ENCODE results near the gene BSPRY.

Gene BSPRY

DNA sequence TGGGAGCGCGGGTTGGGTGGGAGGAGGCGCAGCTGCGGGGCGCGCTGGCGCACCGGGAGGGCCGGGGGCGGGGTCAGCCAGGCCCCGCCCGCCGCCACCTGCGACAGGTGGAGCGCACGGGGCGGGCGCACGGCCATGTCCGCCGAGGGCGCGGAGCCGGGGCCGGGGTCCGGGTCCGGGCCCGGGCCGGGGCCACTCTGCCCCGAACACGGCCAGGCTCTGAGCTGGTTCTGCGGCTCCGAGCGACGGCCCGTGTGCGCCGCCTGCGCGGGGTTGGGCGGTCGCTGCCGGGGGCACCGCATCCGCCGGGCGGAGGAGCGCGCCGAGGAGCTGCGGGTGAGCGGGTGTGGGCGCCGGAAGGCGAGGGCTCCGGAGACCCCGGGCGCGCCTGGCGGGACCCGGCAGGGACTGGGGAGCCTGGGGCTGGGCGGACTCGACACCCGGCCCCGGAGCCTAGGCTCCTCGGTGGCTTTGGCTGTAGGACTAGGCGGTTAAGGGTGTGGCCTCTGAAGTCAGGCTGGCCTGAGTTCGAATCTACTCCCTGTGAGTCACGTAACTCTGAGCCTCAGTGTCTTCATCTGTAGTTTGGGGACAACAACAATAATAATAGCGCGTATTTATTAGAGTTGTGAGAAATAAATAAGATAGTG is at the start of gene BSPRY:
Gene BSPRY (plus strand): TSS at position 97 of the 650 bp plus-strand sequence. CDS start 39 bp downstream, at position 136.
- peak; percentile 71 for DNase-seq

DNA sequence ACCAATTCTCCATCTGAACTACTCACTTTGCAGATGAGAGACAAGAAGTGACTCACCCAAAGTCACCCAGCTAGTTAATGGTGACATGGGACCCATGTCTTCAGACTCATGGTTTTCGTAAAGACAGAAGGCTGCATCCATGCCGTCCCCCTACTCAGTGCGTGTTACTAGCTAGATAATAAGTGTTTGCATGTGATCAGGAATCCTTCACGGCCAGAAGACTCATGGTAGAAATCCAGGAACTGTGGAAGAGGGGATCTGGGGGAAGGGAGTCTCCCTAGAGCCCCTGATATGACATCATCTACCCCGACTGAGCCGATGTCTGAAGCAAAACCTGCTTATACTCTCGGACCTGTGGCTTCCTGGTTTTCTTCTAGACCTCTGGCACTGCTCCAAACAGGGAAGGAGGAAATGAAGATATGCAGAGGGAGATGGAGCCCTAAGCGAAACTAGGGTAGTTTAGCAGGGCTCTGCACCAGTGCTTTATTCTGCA is 49.5 kb upstream of the BSPRY start:
- DNase-seq, result peak; percentile 87

DNA sequence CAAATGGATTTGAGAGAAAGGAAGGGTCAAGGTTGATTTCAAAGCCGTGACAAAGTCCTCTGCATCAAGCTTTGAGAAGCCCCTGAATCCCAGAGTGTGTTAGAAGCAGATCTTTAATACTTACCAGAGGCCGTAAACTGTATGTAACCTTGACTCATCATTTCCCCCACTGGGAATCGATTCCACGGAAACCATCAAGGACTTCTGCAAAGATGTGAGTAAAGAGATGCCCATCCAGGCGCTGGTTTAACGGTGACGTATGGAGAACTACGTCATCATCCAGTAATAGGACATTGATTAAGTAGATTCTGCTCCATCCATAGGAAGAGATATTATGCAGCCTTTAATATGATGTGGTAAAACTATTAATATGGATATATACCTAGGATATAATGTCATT is 47.8 kb upstream of the BSPRY start:
- DNase-seq, result no peak

DNA sequence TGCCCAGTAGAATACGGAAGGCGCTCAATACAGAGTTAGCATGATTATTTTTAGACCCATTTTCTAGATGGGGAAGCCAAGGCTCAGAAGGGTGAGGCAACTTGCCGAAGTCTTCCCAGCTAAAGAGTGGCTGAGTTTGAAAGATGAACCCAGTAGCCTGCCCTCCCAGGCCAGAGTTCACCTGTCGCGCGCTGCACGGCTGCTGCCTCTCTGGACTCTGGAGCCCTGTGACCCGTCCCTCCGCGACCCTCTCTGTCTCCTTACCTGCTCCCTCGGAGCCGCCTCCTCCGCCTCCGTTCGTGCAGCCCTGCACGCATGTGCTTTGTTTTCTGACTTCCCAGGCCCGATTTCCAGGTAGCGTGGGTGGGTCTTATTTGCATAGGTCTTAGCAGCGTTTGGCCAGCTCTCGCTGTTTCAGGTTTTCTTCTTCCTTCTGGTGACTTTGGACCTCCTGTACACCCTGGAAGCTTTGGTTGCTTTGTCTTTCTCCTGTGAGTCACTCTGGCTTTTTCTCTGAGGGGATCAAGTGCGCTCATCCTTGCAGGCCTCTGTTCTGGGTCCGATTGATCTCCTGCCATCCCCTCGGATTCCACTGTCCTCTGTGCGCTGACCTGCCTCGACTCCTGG is 46.4 kb upstream of the BSPRY start, which contains the start of gene RNF183:
Gene RNF183 (minus strand): TSS at position 585 of the 627 bp plus-strand sequence. CDS start 5,192 bp downstream, outside the sequence.
- DNase-seq, result no peak

DNA sequence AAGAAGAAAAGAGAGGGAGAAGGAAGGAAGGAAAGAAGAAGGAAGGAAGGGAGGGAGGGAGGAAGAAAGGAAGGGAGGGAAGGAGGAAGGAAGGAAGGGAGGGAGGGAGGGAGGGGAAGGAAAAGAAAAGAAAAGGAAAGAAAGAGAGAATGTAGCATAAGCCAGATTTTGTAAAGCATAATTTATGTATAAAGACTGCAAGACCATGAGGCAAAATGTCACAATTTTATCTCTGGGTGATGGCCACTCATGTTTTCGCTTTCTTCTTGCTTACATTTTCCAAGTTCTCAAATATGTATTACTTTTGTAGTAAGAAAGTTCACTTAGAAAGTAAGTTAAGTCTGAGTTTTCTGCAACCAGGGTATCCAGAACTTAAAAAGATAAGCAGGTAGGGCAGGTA is 42.8 kb upstream of the BSPRY start:
- DNase-seq, result no peak

DNA sequence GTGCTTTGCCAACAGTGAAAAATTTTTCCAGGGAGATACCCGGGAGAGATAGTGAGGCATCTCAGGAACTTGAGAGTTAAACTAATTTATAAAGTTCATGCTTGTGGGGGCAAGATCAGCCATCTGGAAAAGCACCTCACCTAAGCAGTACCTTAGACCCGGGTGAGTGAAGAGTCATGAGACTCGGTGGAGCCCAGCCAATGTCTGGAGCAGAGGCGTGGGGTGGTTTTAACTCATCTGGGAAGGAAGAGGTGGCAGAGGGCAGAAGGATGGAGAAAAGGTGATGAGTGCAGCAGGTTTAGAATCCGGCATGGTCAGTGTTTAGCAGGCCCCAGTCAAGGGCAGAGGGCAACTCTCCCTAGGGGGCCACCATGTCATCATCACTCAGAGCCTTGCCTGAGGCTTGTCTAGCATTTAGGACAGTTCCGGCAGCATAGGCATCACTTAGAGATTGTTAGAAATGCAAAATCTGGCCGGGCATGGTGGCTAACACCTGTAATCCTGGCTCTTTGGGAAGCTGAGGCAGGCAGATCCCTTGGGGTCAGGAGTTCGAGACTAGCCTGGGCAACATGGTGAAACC is 41.9 kb upstream of the BSPRY start:
- no peak for DNase-seq

DNA sequence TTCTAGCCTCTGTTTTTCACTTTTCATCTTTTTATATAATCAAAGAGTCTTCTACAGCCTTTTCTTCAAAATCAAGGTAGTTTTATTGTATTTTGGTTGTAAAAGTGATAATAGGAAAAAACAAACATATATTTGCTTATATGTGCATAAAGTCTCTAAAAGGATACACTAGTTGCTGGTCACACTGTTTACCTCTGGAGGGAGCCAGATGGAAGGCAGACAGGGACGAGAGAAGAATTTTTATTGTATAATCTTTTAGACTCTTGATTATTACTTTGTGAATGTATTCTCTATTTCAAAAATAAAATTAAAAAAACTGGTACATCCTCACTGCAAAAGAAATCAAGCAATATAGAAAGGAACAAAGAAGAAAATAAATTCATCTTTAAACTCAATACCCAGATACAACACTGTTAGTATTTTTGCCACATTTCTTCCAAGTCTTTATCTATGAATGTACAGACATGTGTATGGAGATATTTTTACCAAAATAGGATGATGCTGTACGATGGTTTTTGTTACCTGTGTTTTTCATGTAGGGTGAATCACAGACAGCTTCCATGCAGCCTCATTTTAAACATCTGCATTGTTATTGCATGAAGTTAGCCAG is 40.0 kb upstream of the BSPRY start:
- DNase-seq, result peak; percentile 52

DNA sequence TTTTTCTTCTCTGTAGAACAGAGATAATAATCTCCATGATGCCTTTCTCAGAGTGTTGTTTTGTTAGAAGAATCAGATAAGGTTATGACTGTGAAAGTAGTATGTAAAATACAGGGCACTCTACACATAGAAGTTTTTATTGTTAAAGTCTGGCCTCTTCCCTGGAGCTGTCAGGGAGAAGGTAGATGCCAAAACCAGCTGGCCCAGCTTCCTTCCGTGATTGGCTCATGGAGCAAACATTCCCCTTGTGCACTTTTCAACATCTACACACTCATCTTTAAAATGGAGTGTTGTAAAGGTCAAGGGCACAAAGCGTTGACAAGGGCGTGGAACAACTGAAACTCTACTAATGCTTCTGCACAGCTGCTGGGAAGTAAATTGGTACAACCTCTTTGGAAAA is 38.8 kb upstream of the BSPRY start:
- no peak for DNase-seq

DNA sequence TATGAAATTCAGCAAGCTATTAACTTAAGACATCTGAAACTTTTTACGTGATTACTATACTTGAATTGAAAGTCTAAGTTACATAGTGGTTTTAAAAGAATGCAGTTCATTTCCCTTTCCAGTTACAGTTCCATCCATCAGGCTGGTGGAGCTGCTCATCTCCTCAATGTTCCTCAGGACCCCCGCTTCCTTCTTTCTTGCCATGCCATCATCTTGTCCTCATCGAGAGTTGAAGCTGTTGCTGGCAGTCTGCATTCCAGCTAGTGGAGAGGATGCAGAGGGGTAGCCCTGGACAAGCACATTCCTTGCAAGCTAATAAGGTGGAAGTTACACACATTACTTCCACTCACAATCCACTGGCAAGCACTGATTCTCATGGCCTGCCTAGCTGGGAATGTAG is 37.4 kb upstream of the BSPRY start:
- no peak for DNase-seq

DNA sequence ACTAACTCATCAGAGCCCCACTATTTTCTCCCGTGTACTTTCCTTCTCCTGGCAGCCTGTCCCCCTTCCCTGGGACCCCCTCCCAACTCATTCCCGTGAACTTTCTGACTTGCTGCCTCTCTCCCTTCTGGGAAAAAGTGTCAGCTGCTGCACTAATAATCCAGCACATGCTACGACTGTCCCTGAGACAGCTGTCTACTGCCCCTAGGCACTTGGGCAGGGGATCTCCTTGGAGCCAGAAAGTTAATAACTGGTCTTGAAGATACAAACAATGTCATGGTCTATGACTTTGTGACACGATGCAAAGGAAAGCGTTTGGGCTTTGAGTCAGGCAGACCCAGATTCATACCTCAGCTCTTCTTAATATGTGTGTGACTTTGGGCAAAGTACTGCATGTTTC is 36.1 kb upstream of the BSPRY start:
- no peak for DNase-seq

DNA sequence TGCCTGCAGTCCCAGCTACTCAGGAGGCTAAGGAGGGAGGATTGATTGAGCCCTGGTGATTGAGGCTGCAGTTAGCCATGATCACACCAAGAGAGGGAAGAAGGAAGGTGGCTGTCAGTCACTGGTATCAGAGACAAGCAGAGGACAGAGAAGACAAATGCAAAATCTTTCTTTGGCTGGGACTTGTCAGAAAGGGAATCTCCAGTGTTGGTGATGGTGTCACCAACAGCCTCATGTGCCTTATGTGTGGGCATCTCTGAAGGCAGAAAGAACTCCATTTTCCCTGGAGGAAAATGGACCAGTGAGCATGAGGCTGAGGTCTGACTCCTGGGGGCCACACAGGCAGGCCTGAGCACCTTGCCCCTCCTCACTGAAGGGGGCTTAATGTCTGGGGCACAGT is 34.1 kb upstream of the BSPRY start:
- DNase-seq, result no peak

DNA sequence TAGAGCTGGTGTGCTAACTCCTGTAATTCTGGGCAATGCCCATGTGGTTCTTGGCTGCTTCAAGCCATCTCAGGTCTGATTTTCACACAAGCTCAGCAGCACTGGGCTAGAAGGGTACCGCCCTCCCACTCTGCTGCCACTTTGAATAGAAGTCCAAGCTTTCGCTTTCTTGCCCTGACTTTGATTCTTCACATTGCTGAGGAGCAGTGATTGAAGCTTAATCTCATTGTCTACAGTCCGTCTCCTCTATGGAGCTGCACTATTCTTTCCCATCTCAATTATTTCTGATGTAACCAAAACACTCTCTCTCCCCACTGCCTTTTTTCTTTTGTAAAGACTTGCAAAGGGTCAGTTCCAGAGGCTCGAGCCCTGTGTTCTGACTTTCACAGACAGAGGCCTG is 33.3 kb upstream of the BSPRY start:
- no peak for DNase-seq

DNA sequence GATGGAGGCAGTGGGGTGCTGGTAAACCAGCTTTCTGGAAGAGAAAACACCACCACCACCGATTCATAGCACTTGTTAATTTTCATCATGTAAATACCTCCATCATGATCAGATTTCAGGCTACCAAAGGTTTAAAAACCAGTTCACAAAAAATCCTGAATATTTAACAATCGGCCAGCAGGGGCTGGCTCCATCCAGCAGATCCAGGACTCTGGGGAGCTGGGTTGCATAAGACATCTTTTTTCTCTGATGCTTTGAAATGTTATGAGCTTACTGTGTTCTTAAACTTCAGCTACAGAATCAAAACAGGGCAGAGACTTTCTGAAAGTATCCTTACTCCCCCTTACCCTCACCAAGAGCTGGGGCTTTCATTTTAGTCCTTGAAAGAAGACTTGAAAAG is 31.6 kb upstream of the BSPRY start:
- no peak for DNase-seq

DNA sequence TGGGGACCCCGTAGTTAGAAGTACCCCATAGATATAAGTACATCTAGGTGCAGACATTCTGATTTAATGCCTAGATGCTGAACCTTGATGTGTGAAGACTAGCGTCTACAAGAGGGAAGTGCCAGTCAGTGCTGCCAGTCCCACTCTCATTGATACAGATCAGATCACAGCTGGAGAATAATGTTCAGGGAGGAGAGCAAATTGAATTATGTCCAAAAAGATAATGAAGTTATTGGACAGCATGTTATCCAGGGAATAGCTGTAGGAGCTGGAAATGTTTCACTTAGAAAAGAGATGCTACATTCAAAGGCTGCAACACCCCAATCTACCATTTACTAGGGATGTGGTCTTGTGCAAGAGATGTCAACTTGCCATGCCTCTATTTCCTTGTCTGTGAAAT is 30.3 kb upstream of the BSPRY start:
- no peak for DNase-seq

DNA sequence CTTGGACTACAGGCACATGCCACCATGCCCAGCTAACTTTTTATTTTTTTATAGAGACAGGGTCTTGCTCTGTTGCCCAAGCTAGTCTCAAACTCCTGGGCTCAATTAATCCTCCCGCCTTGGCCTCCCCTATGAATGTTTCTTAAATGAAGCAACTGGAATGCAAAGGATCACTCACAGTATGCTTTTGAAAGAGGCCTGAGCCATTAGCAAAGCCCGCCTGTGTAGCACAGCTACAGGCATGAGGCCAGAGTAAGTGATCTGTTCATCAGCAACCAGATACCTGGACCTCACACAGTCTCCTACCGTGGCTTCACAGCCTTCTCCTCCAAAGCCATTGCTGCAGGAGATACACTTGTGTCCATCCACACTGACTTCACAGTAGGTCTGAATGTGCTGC is 29.3 kb upstream of the BSPRY start:
- no peak for DNase-seq

DNA sequence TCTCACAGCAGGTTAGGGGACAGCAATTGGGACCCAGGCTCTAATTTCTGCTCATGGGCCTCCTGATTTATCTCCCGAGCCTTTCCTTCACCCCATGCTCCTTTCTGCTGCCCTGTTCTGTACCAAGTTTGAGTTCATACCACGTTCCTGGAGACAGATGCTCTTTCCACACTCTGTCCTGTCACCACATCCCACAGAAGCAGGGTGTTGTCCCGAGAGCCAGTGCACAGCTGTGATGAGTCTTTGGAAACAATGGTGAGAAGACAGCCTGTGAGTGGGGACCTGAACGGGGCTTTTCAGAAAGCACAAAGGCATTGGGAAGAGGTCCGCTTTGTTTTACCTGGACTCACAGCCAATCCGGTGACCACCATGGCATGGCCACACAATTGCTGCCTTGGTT is 26.7 kb upstream of the BSPRY start:
- DNase-seq, result no peak

DNA sequence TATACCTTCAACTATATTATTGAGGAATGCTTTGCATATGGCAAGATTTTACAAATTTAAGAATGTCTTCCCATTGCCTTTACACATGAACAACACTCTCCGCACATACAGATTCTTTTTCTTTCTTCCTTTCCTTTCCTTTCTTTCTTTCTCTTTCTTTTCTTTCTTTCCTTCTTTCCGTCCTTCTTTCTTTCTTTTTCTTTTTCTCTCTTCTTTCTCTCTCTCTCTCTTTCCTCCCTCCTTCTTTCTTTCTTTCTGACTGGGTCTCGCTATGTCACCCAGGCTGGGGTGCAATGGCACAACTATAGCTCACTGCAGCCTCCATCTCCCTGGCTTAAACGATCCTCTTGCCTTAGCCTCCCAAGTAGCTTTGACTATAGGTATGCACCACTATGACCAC is 23.1 kb upstream of the BSPRY start:
- no peak for DNase-seq

DNA sequence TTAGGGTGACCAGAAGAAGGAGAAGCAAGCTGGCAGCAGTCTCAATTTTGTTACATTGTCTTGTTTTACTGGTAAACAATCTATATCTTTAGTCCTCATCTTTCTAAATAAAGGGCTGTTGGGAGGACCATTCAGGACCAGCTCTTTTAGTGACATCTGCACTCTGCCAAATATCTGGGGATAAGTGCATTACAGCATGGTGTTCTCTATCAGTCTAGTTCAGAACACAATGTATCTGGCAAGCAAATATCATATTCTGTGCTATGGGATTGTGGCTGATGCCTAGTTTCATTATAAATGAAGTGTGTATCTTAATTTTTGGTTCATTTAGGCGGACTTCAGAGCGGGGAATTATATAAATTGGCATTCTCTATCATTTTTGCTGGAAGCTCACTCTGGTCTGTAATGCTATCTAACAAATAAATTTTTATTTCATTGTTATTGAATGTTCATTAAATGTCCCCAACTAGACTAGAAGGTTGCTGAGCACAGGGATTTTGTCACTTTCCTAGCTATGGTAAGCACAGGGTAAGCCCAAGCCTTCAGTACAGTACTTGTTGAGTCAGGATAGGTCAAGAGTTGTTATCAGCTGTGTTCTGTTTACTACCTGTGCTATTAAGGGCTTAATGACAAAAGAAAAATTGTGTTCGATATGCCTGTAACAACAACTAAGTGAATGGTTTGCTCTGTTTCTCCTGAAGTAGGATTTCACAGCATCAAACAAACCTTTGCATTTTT is 21.1 kb upstream of the BSPRY start:
- no peak for DNase-seq

DNA sequence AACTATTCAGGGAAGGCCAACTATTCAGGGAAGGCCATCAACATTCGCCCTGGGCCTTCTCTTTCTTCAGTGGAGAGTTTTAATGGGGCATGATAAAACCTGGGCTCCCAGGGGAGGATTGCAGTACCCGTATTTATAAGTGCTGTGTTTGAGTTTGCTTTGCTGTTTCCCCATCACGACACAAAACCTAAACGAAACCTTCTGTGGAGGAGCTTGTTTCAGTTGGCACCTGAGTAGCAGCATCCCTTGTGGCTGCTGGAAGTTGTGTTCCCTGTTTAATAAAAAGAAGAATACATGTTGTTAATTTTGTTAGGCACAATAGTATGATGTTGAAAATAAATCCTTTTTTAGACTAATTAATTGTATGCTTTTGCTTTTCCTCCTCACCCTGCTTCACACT is 17.6 kb upstream of the BSPRY start:
- no peak for DNase-seq

DNA sequence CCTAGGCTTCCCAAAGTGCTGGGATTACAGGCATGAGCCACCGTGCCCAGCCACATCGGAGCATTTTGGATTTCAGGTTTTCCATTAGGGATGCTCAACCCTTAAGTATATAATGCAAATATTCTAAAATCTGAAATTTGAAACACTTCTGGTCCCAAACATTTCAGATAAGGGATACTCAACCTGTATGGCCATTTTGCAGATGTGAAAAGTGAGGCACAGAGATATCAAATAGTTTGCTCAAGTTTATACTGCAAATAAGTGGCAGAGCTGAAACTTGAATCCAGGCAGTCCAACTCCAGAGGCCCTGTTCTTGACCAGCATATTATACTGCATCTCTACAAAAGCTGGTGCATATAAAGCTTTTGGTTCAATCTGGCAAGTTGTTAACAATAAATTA is 11.6 kb upstream of the BSPRY start:
- DNase-seq, result no peak

DNA sequence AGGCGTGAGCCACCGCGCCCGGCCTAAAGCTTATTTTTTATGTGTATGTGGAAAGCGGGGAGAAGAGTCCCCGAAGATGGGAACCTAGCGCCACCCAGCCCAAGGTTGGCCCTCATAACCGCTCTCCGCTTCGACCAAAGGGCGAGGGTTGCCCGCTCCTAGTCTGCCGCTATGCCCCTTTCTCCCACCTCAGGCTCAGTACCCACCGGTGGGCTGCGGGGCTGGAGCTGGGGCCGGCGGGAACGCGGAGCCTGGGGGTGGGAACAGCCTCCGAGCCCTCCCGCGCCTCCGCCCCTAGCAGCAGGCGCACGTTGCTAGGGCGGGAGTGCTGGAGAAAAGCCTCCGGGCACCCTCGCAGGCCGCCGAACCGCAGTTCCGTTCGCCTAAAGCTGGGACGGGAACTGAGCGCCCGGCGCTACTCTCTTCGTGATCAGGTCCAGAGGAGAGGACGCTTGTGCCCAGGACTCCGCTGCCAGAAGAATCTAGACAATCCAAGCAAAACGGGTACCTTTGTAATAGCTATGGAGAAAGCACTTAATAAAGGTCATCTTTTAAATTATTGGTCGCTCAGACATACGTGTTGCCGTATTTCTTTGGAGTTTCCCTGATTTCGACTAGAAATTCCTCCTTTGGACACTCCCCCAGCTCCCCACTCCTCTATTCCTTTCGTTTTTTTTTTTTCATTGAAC is 9.2 kb upstream of the BSPRY start, which contains the start of gene WDR31:
Gene WDR31 (minus strand): TSS at position 265 of the 689 bp plus-strand sequence. CDS start 8,253 bp downstream, outside the sequence.
- DNase-seq, result peak; percentile 84

DNA sequence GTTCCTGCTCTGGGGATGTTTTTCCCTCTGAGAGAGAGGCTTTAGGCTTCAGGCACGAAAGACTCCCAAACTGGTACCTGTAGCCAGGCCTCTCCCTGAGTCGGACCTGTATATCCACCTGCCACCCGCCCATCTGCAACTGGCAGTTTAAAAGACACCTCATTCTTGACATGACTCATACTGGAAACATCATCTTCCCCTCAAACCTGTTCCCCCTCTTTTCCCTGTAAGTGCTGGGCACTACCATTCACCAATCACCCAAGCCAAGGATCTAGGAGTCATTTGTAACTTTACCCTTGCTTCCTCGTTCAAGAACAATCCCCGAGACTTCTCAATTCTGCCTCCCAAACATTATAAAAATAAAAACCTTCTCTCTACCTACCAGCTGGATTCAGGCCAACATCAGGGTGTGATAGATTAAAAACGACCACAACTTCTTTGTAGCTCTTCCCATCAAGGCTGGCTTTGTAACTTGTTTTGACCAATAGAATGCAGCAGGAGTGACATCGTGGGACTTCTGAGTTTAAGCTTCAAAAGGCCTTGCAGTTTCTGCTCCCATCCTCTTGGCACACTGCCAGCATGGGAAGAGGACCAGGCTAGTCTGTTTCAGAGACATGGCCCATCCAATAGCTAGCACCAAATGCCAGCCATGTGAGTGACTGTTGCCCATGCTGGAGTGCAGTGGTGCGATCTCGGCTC is 7.5 kb upstream of the BSPRY start:
- no peak for DNase-seq
